MM.1S (cell line): Measurements from ENCODE around the gene WDR77.

Source experiments
- DNase-seq: peaks from one replicate; pipeline ENCODE4 v3.0.0-alpha.2; 2015
- H2AFZ ChIP-seq: fragments of 300-600 bp; sonication (generic); 2 replicates; pipeline ENCODE4 v1.6.0; 2016; ENCODE audit warnings: antibody characterized with exemption, low read length
- H3F3A ChIP-seq: fragments of 300-600 bp; sonication (generic); 2 replicates; pipeline ENCODE4 v1.6.1; 2016; ENCODE audit warnings: mild to moderate bottlenecking, antibody characterized with exemption, low read length, moderate library complexity, mixed read lengths; ENCODE audit not compliant: insufficient read depth
- H3K27ac ChIP-seq: fragments of 300-600 bp; sonication (generic); 2 replicates; pipeline ENCODE4 v1.5.1; 2016; ENCODE audit warnings: mild to moderate bottlenecking, low read length
- H3K27me3 ChIP-seq: fragments of 300-600 bp; sonication (generic); replicated peaks from 2 replicates; pipeline ENCODE4 v1.6.0; 2016; ENCODE audit warnings: low read length; ENCODE audit not compliant: insufficient read depth
- H3K36me3 ChIP-seq: fragments of 300-600 bp; sonication (generic); replicated peaks from 2 replicates; pipeline ENCODE4 v1.6.1; 2016; ENCODE audit warnings: mild to moderate bottlenecking, low read length, mixed read lengths; ENCODE audit not compliant: insufficient read depth
- H3K4me1 ChIP-seq: fragments of 300-600 bp; sonication (generic); 2 replicates; pipeline ENCODE4 v1.6.1; 2016; ENCODE audit warnings: low read length, mixed read lengths
- H3K4me2 ChIP-seq: fragments of 300-600 bp; sonication (generic); 2 replicates; pipeline ENCODE4 v1.6.0; 2016; ENCODE audit warnings: low read depth, low read length
- H3K4me3 ChIP-seq: fragments of 300-600 bp; sonication (generic); 2 replicates; pipeline ENCODE4 v1.5.1; 2016; ENCODE audit warnings: low read length, mixed read lengths
- H3K79me2 ChIP-seq: fragments of 300-600 bp; sonication (generic); 2 replicates; pipeline ENCODE4 v1.6.1; 2016; ENCODE audit warnings: mixed run types, low read length, mixed read lengths
- H3K9ac ChIP-seq: fragments of 300-600 bp; sonication (generic); 2 replicates; pipeline ENCODE4 v1.6.1; 2016; ENCODE audit warnings: low read length, mixed read lengths
- H3K9me2 ChIP-seq: fragments of 300-600 bp; sonication (generic); replicated peaks from 2 replicates; pipeline ENCODE4 v1.6.1; 2016; ENCODE audit warnings: mild to moderate bottlenecking, low read length, mixed read lengths; ENCODE audit not compliant: insufficient read depth
- H3K9me3 ChIP-seq: fragments of 300-600 bp; sonication (generic); replicated peaks from 2 replicates; pipeline ENCODE4 v1.6.1; 2016; ENCODE audit warnings: mild to moderate bottlenecking, low read length, mixed read lengths; ENCODE audit not compliant: insufficient read depth
- H4K20me1 ChIP-seq: fragments of 300-600 bp; sonication (generic); 2 replicates; pipeline ENCODE4 v1.6.1; 2016; ENCODE audit warnings: mild to moderate bottlenecking, low read length, moderate library complexity, mixed read lengths; ENCODE audit not compliant: insufficient read depth
- EZH2 ChIP-seq: fragments of 300-600 bp; sonication (generic); optimal IDR thresholded peaks from 2 replicates; pipeline ENCODE3; 2017; ENCODE audit warnings: low read depth, mild to moderate bottlenecking, antibody characterized with exemption, low read length, mixed read lengths
- EZH2phosphoT487 ChIP-seq: fragments of 300-600 bp; sonication (generic); IDR thresholded peaks from 2 replicates; pipeline ENCODE4 v1.6.1; 2018; ENCODE audit warnings: antibody characterized with exemption, low read length
- TF ChIP-seq, protein P1 (sequence below): fragments of 300-600 bp; sonication (generic); IDR thresholded peaks from 2 replicates; pipeline ENCODE4 v1.5.1; 2016; ENCODE audit warnings: antibody characterized with exemption, low read length, mixed read lengths

WDR77 gene

DNA sequence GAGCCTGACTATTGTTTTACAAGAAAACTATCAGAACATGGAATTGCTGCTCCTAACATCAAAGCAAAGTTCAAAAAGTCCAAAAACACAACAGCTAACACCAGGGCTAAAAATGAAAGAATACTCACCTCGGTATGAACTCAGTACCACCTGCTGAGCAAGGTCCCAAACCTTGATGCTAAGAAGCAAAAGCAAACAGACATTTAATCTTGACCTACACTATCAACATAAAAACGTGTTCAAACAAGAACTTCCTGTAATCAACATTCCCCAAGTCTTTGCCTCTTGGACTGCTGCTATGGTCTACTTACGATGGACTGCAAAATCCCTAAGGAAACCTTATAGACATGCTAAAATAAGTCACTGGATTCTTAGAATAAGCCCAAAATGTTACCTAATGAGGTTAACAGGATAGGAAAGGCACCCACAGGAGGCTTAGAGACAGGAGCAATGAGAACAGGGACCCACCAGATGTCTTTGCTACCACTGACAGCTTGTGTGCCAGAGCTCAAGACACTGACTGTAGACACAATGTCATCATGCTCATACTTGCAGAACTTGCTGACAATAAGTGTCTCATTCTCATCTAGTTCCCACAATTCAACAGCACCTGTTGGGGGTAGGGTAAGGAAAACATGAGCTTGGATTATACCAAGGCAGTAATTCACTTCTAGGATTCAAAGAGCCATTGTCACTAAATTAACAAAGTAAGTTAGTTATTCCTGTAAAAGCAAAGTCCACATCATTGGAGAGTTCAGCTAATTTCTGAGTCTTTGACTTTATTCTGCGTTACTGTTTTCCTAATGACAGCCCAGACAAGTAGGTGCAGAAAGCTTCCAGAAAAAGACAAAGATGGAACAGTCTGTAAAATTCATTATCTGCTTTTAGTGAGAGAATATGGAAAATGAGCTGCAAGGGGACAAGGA, 1.8 kb downstream of the WDR77 start:
- Histone ChIP-seq H3K4me3 (peak overlapping the region; percentile 93; the same call in 1 of the 2 replicates), H3K79me2 (peaks cover 46% of the 10 kb centered on the region), H2AFZ (no peak overlapping the region), H3K4me1 (peaks cover 5% of the 10 kb centered on the region), H3K4me2 (peak overlapping the region; percentile 77), H3K36me3 (no peaks in the 10 kb centered on the region), H3F3A (no peaks in the 10 kb centered on the region), H4K20me1 (no peaks in the 10 kb centered on the region), H3K9me3 (no peaks in the 10 kb centered on the region), H3K27ac (no peak overlapping the region), H3K9ac (no peak overlapping the region), H3K9me2 (no peaks in the 10 kb centered on the region), H3K27me3 (no peaks in the 10 kb centered on the region)
- no peak for DNase-seq
- TF ChIP-seq, protein P1, sequence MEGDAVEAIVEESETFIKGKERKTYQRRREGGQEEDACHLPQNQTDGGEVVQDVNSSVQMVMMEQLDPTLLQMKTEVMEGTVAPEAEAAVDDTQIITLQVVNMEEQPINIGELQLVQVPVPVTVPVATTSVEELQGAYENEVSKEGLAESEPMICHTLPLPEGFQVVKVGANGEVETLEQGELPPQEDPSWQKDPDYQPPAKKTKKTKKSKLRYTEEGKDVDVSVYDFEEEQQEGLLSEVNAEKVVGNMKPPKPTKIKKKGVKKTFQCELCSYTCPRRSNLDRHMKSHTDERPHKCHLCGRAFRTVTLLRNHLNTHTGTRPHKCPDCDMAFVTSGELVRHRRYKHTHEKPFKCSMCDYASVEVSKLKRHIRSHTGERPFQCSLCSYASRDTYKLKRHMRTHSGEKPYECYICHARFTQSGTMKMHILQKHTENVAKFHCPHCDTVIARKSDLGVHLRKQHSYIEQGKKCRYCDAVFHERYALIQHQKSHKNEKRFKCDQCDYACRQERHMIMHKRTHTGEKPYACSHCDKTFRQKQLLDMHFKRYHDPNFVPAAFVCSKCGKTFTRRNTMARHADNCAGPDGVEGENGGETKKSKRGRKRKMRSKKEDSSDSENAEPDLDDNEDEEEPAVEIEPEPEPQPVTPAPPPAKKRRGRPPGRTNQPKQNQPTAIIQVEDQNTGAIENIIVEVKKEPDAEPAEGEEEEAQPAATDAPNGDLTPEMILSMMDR = no peak
- TF ChIP-seq EZH2 = no peak
- TF ChIP-seq EZH2phosphoT487 = no peak

DNA sequence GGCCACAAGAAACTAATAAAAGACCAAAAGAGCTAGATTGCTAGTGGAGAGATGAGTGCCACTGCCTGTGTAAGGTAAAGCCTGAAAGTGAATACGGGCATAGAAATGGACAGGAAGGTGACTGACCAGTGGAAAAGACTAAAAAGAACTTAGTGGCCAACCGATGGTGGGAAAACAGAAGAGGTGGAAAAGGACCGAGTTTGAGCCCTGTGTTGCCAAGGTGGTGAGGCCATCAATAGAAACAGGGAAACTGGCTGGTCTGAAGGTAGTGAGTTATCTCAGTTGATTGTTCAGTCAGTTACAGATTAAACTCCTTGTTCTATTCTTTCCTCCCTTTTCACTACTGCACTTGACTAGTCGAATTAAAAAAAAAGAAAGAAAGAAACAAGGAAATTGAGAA, 2.5 kb downstream of the WDR77 start:
- no peaks in the 10 kb centered on the region for H3K36me3 ChIP-seq
- H2AFZ ChIP-seq = no peak overlapping the region
- H3K27me3 ChIP-seq = no peaks in the 10 kb centered on the region
- H3F3A ChIP-seq = no peaks in the 10 kb centered on the region
- H3K4me3 ChIP-seq = no peak overlapping the region
- TF ChIP-seq EZH2 = no peak
- TF ChIP-seq EZH2phosphoT487 = no peak
- H3K9ac ChIP-seq = no peak overlapping the region
- no peaks in the 10 kb centered on the region for H3K9me3 ChIP-seq
- no peaks in the 10 kb centered on the region for H4K20me1 ChIP-seq
- no peak overlapping the region for H3K27ac ChIP-seq
- H3K4me1 ChIP-seq = peaks cover 5% of the 10 kb centered on the region
- H3K9me2 ChIP-seq = no peaks in the 10 kb centered on the region
- H3K79me2 ChIP-seq = peaks cover 44% of the 10 kb centered on the region
- no peak overlapping the region for H3K4me2 ChIP-seq
- no peak for DNase-seq

GRCh38 chr1:111444031-111444430, 5.0 kb downstream of the WDR77 start:
- Histone ChIP-seq H3K79me2 (peaks cover 21% of the 10 kb centered on the region), H3K4me3 (no peak overlapping the region), H3K36me3 (no peaks in the 10 kb centered on the region), H3K9me3 (no peaks in the 10 kb centered on the region), H3K27ac (no peak overlapping the region), H3K27me3 (no peaks in the 10 kb centered on the region), H3K4me2 (no peak overlapping the region), H3K9ac (no peak overlapping the region), H2AFZ (no peak overlapping the region), H3F3A (no peaks in the 10 kb centered on the region), H4K20me1 (no peaks in the 10 kb centered on the region), H3K9me2 (no peaks in the 10 kb centered on the region), H3K4me1 (no peaks in the 10 kb centered on the region)
- DNase-seq = no peak
- no peak for TF ChIP-seq EZH2
- TF ChIP-seq EZH2phosphoT487 = no peak
- TF ChIP-seq, protein P1 = no peak

- no peaks in the 10 kb centered on the region for H3K9me3 ChIP-seq
- H3K27ac ChIP-seq = no peak overlapping the region
- peaks cover 6% of the 10 kb centered on the region for H3K79me2 ChIP-seq
- no peaks in the 10 kb centered on the region for H3F3A ChIP-seq
- H3K4me1 ChIP-seq = no peaks in the 10 kb centered on the region
- no peak for DNase-seq
- no peak overlapping the region for H3K4me3 ChIP-seq
- no peaks in the 10 kb centered on the region for H3K36me3 ChIP-seq
- H2AFZ ChIP-seq = no peak overlapping the region
- TF ChIP-seq, protein P1 = no peak
- TF ChIP-seq EZH2phosphoT487 (no peak), EZH2 (no peak)
- H3K27me3 ChIP-seq = no peaks in the 10 kb centered on the region
- no peak overlapping the region for H3K9ac ChIP-seq
- H3K4me2 ChIP-seq = no peak overlapping the region
- H3K9me2 ChIP-seq = no peaks in the 10 kb centered on the region
- no peaks in the 10 kb centered on the region for H4K20me1 ChIP-seq
Measured at GRCh38 chr1:111442457-111442856, 6.6 kb downstream of the WDR77 start.
